Activated CD4-positive, CD25-positive, alpha-beta regulatory T cell treated with anti-CD3 and anti-CD28 coated beads, Interleukin-2, amount 50 U/mL, for 16 hours (primary cell): ENCODE data around the gene ICA1.
"Not testable (repeated sequence)": the region's sequence is repeated elsewhere in the genome, so short reads cannot be mapped to it uniquely, and the experiment has no call there.

Experiments used
- DNase-seq: peaks from one replicate; pipeline ENCODE4 v3.0.0-alpha.2; 2020; ENCODE audit warnings: low read depth, low spot score

Gene ICA1

DNA sequence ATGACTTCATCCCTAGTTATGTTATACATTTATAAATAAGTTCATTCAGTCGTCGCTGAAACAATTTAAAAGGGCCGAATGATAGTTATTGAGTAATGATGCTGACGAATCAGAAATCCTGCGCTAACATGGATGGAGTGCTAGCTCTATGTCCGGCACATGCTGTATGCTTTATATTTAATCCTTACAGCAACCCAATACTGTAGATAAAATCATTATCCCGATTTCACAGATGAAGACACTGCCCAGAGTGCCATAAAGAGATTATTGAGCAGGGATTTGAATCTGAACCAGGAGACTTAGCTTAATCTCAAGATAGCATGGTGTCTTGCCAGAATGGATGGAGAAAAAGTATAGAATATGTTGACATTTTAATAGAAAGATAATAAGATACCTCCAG is 1.1 kb upstream of the ICA1 start:
- DNase-seq, result no peak

DNA sequence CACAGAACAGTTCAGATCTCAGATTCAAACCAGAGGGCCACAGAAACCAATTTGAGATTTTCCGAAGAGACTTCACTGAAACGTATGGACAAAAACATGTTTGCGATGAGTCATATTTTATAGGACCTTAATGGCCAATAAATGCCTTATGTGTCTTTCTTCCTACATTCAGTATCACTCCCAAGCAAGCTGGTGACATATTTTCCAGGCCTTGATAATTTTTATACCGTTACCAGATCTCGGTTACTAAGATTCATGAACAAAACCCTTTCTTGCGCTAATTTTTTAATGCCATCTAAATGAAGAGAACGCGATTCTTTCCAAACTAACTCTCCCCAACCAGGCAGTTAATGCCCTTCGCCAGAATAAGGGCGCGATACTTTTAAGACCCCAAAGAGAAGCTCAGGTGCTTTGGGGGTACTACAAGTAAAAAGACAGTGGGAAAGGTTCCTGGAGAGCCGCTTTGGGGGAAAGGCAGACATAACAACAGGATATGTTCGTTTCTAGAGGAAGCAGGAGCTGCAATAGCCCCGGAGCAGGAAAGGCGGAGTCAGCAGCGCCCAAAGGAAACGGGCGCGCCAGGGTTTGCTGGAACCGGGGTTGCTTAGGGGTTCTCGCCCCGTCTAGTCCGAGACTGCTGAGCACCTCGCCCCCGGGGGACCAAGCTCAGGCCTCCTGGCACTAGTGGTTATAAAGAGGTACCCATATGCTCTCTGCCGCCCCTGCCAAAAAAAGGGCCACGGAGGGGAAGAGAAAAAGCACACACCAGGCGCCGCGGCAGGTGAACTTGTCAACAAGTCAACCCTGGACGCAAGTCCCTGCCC is 884 bp downstream of the ICA1 start:
- no peak for DNase-seq

DNA sequence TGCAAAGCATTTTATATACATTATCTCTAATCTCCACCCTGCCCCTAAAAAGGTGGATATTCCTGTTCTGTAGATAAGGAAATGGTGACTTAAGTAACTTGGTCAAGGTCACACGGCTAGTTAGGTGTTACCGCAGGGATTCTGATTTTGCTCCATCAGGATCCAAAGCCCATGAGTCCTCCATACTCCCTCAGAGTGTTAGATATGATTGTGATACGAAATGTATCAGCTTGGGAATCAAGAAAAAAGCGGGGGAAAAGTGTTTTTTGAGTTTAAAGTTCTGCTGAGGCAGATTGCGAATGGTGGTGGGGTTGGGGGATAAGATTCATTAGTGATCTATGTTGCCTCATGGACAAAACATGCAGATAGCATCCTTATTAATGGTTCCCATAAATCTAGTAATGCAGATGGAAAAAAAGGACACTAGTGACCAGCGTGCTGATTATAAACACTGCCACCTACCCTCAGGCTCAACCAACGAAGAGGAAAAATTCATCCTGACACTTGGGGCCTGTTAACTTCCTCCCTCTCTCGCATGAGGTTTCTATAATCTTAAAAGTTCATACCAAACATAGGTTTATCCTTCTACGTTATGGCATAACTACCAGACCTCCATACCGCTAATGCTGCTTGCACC is 2.3 kb downstream of the ICA1 start:
- no peak for DNase-seq

DNA sequence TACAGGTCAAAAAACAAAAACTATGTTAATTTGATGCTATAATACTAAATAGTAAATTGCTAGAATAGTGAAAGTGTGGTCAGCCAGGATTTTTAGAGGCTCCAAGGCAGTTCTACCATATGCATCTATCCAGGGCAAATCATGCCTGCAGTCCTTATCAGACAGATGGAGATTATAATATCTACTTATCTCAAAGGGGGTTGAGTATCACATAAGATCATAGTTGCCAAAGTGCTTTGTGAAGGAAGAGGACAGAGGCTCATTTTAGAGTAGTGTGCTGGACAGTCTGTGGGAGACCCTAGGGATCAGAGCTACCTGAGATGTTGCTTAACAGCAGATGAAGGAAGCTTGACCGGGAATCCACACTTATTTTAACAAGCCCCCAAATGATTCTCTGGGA is 3.2 kb downstream of the ICA1 start:
- no peak for DNase-seq

DNA sequence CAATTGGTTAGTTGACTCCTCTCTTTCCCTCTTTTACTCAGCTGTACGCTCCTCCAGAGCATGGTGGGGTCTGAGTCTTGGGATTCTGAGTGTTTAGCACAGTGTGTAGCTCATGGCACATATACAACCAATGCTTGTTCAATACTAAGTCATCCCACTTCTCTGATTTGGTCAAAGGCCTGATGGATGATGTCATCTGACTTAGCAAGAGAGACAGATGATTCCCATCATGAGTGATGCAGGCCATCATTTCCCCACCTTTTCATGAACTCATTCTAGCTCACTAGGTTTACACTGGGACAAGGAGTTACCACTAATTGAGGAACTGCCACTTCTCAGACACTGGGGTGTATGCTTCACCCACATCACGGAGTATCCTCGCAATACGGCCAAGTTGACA is 3.8 kb downstream of the ICA1 start:
- no peak for DNase-seq

DNA sequence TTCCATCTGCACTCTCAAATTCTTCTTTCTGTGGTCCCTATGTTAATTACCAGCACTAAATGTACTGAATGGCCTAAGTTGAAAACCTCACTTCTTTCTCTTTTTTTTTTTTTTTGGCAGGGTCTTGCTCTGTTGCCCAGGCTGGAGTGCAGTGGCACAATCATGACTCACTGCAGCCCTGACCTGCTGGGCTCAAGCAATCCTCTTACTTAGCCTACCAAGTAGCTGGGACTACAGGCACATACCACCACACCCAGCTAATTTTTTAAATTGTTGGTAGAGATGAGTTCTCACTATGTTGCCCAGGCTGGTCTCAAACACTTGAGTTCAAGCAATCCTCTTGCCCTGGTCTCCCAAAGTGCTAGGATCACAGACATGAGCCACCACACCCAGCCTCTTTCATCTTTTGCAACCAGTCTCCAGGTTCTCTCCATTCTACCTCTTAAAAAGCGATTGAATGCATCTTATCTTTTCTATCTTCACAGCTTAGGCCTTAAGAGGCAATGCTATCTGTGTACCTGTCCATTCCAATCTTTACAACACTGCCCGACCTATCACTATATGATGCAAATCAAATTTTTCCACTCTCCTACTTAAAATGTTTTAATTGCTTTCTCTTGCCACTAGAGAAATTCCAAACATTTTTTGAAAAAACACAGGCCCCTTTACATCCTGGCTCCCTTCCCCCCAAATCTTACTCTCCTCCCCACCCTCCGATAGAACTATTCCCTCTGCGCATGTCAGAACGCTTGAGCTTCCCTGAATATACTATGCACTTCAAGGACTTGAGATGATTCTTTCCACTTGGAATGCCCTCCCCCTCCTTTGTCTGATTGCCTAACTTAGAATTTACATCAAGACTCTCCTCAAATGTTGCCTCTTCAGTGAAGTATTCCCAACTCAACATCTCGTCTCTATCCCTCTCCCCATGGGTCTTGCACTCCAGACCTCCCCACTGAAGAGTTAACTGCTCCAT is 6.0 kb downstream of the ICA1 start:
- DNase-seq, result no peak

DNA sequence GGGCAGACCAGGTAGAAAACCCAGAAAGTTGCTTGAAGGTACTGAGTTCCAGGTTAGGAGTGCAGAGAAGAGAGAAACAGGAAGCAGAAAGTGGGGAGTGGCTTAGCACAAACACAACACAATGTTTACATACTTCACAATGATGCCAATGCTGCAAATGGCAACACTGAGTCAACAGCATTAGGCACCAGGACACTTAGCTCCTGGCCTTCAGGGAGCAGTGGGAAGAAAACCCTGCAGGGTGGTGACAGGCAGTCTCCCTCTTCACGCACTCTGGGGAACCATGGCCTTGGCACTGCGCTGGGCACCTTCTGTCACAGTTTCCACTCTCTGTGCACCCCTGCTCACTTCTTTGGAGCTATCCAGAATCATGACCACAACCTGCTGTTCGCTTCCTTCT is 7.3 kb downstream of the ICA1 start:
- DNase-seq, result no peak

DNA sequence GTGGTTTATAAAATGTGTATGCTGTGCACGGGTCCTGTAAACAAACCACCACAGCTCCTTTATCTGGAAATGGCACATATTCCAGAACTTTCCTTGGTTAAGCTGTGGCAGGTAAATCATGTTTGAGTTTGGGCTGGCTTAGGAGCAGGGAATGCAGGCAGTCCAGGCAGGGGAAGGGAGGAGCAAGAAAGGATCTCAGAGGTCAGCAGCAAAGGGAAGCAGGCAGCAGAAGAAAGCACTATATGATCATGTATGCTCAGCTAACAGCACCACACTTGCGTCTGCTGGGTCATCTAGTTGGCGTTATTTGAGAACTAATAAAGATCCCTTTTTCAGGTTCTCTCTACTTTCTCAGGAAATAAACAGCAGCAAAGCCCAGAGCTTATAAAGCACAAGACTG is 7.8 kb downstream of the ICA1 start:
- no peak for DNase-seq

DNA sequence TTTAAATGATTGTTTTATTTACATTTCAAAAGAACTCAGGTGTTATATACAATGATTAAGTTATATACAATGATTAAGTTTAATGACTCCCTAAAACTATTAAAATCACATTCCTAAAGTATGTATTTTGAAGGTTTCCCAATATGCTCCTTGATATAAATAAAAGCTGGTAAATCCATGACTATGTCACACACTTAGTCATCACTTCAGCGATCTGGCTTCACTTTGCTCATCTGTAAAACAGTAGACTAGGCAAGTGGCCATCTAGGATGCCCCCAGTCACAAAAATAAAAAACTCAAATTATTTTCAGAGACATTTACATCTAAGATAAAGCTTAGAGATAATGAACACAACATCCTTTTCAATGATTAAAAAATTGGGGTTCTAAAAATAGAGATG is 10.8 kb downstream of the ICA1 start:
- no peak for DNase-seq

DNA sequence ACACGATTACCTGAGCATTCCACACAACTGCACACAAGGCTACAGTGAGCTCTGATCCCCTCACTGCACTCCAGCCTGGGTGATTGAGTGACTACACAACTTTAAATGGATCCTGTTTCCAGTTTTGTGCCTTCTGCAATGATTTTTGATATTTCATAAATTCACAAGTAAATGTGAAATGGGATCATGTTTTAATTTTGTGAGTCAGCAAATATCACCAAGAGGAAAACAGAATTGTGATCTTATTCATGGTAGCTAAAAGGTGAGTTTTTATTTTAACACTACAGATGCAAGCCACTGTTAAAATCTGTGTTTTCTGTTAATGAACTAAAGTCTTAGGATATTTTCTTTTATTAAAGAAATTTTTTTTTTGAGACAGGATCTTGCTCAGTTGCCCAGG is 11.4 kb downstream of the ICA1 start:
- DNase-seq, result no peak

DNA sequence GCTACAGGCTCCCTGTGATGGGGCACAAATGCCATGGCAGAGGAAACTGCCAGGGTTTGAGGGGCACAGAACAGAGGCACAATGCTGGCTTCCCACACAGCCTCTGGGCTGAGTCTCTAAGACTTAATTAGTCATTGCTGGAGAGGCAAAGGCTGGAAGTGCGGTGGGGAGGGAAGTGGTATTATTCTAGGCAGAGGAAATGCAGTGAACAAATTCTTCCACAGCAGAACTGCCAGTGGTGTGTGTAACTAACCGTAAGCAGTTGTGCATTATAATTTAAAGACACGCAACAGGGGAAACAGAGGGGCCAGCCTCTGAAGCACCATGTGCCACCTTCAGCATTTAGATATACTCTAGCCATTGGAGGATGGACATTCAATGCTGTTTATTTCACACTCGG is 12.8 kb downstream of the ICA1 start:
- no peak for DNase-seq

DNA sequence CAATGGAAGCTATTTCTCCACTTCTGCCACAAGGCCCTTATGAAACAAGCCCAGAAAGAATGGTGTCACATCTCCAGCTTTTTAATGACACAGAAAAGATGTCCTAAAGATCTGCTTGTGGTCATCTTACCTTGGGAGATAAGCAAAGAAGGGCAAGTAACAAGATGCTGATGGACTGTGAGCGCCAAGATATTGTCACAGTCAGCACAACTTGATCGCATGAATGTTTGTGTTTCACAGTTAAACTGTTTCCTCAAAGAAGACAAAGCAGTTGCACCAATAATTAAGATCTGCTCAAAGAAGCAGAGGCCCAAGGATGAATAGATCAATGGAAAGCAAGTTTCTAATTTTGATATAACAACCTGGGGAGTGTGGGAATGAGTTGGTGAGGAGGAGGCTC is 15.9 kb downstream of the ICA1 start:
- DNase-seq, result no peak

DNA sequence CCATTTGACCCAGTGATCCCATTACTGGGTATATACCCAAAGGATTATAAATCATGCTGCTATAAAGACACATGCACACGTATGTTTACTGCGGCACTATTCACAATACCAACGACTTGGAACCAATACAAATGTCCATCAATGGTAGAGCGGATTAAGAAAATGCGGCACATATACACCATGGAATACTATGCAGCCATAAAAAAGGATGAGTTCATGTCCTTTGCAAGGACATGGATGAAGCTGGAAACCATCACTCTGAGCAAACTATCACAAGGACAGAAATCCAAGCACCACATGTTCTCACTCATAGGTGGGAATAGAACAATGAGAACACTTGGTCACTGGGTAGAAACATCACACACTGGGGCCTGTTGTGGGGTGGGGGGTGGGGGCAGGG is 16.9 kb downstream of the ICA1 start:
- not testable (repeated sequence) for DNase-seq

DNA sequence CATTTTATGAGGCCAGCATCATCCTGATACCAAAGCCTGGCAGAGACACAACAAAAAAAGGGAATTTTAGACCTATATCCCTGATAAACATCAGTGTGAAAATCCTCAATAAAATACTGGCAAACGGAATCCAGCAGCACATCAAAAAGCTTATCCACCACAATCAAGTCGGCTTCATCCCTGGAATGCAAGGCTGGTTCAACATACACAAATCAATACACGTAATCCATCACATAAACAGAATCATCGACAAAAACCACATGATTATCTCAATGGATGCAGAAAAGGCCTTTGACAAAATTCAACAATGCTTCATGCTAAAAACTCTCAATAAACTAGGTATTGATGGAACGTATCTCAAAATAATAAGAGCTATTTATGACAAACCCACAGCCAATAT is 18.9 kb downstream of the ICA1 start:
- not testable (repeated sequence) for DNase-seq

DNA sequence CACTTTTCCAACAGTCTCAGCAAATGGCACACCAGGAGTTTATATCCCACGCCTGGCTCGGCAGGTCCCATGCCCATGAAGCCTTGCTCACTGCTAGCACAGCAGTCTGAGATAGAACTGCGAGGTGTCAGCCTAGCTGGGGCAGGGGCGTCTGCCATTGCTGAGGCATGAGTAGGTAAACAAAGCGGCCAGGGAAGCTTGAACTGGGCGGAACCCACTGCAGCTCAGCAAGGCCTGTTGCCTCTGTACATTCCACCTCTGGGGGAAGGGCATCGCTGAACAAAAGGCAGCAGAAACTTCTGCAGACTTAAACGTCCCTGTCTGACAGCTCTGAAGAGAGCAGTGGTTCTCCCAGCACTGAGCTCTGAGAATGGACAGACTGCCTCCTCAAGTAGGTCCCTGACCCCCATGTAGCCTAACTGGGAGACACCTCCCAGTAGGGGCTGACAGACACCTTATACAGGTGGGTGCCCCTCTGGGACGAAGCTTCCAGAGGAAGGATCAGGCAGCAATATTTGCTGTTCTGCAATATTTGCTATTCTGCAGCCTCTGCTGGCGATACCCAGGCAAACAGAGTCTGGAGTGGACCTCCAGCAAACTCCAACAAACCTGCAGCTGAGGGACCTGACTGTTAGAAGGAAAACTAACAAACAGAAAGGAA is 22.1 kb downstream of the ICA1 start:
- not testable (repeated sequence) for DNase-seq

DNA sequence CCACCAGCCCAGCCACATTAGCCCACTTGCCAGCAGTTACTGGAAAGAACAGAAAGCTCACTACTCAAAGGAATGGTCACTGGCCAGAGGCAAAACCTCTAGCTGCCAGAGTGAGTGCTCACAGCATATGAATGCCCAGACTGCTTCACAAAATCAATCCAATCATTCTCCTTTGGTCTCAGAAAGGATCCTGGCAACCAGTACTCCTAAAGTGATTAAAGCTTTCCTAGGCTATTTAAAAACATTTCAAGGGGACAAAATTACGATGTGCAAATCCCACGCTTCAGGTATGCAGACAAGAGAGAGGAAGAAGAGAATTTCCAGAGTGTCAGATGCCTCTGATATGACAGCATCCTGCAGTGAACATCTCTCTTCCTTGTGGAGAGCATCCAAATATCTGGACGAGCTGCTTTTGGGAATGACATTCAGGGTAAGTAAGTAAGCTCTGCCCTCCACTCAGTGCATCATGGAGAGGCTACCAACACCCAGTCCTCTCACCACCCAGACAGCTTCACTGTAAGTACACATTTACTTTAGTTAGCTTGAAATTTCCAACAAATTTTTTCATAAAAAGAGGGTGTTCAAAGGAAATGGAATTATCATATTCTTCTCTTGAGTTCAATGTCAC is 25.1 kb downstream of the ICA1 start:
- DNase-seq, result no peak

DNA sequence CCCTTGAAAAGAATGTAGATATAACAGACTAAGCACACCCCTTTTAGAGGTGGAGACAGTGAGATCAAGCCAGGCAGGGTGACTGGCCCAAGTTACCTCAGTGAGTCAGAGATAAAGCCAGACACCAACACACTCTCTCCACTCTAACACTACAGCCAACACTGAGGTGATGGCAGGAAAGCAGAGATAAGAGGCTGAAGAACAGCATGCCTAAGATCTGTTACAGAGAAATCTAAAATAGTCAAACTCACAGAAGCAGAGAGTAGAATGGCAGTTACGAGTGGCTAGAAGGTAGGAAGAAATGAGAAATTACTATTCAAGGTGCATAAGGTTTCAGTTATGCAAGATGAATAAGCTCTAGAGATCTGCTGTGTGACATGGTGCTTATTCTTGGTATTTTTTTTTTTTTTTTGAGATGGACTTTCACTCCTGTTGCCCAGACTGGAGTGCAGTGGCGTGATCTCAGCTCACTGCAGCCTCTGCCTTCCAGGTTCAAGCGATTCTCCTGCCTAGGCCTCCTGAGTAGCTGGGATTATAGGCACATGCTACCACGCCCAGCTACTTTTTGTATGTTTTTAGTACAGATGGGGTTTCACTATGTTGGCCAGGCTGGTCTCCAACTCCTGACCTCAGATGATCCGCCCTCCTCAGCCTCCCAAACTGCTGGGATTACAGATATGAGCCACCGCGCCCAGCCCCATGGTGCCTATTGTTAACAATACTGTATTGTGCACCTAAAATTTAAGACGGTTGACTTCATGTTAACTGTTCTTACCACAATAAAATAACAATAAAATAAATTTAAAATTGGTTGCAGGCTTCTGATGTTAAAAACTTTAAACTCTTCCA is 28.7 kb downstream of the ICA1 start:
- no peak for DNase-seq

DNA sequence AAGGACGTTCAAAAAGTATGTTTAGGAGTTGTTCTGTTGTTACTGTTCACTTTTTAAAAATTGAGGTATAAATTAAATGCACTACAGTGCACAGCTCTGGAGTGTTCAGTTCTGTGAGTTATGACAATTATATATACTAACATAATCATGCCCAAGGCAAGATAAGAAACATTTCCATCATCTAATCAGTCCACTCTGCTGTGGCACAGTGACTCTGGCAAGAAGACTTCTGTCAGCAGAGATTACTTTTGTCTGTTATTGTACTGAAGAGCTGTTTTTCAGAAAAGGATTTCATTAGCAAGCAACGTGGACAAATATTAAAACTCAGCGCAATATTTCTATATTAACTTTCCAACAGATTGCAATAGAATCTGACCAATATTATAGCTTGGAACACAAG is 32.0 kb downstream of the ICA1 start:
- no peak for DNase-seq

DNA sequence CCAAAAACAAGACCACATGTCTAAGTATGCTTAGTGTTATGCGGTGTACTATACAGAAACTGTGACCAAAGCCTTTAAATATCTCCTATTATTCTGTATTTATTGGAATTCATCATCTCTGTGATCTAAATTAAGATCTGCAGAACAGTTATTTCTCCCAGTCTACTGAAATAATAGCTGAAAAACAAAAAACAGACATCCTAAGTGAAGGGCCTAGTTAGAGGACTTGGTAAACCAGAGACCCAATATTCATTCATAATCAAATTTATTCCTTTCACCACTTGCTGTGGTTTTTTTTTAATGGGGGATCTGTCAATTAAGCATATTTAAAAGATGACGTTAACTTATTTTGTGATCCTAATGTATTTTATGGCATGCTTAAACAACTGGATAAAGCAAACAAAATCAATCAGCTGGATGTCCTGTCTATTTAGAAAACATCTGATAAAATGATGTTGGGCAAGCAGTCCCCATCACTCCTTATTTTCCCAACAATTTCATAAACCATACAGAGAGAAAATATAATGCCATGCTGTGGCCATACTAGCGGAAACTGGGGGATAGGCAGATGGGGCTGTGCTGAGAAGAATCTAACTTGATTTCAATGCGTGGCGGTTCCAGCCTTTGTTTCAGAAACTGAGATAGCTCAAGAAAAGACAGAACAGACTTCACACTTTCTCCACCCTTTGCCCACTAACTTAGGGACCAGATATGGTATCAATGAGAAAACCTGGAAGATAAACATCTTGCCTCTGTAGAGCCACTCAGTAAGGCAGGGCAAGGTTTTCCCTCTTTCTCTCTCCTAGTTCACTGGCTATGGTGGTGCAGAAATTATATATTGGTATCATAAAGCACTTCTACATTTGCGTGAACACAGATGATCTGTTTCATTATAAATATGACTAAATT is 32.9 kb downstream of the ICA1 start:
- no peak for DNase-seq
